ENCODE measurements around the gene TMEM178B. TPM values are rescaled to one million over a fixed set of nuclear protein-coding genes. Genes with fewer than 3 reads are reported as not detected.

TMEM178B gene
- total RNA-seq, 6 experiments from 2014 or later = under 0.01 to 0.53 (median 0.13) TPM; not detected in 2

DNA sequence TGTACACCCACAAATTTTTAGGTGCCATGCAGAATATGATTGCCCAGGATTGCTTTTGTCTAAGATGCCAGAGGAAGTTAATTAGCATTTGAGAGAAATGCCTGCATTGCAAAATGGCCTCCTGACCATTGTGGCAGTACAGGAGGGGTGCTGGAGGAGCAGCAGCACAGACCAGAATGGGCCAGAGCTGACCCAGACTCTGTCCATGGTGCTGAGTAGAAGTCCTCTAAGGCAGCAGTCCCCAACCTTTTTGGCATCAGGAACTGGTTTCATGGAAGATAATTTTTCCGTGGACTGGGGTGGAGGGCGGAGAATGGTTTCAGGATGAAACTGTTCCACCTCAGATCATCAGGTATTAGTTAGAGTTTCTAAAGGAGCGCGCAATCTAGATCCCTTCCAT is 259.6 kb downstream of the TMEM178B start:
- TF ChIP-seq, protein P1, sequence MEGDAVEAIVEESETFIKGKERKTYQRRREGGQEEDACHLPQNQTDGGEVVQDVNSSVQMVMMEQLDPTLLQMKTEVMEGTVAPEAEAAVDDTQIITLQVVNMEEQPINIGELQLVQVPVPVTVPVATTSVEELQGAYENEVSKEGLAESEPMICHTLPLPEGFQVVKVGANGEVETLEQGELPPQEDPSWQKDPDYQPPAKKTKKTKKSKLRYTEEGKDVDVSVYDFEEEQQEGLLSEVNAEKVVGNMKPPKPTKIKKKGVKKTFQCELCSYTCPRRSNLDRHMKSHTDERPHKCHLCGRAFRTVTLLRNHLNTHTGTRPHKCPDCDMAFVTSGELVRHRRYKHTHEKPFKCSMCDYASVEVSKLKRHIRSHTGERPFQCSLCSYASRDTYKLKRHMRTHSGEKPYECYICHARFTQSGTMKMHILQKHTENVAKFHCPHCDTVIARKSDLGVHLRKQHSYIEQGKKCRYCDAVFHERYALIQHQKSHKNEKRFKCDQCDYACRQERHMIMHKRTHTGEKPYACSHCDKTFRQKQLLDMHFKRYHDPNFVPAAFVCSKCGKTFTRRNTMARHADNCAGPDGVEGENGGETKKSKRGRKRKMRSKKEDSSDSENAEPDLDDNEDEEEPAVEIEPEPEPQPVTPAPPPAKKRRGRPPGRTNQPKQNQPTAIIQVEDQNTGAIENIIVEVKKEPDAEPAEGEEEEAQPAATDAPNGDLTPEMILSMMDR (IDR thresholded peaks at IDR 0.05) = no peak
- TF ChIP-seq POLR2A (IDR thresholded peaks at IDR 0.05) = no peak
- intact Hi-C loops (cut with DNase I) = no loop called here
- DNase-seq (no peak), ATAC-seq (peak in 1 of 4 donors; percentile 37)
- H3K27ac ChIP-seq = no peak overlapping the region
- no peaks in the 10 kb centered on the region for H3K36me3 ChIP-seq
- no peak overlapping the region for H3K4me3 ChIP-seq
- H3K9me3 ChIP-seq = no peaks in the 10 kb centered on the region
- no peaks in the 10 kb centered on the region for H3K4me1 ChIP-seq
- H3K27me3 ChIP-seq = no peaks in the 10 kb centered on the region
- 82% methylated on average over 2 of the region's 4 CpGs for WGBS (ENCODE audit: insufficient coverage, low coverage, low lambda C conversion rate, missing lambda C conversion rate)

DNA sequence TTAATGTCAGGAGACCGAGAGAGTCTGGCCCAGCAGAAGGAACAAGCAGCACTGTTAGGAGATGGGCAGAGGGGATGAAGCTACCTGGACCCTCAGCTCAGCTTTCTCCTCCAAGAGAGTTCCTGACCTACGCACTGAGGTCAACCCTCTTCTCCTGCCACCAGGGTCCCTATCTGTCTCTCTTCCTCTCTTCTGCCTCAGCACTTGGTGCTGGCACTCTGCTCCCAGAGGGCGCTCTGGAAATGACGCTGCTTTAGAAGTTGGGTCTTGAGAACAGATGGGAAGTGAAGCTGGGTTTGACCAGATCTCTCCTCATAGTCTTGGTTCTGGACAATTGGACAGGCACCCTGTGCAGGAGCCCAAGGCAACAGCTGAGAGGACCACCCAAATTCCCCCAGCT is 261.3 kb downstream of the TMEM178B start:
- ATAC-seq (no peak), DNase-seq (no peak)
- no peaks in the 10 kb centered on the region for H3K27me3 ChIP-seq
- no peaks in the 10 kb centered on the region for H3K4me1 ChIP-seq
- 80% methylated on average over 2 of the region's 4 CpGs for WGBS (ENCODE audit: insufficient coverage, low coverage, low lambda C conversion rate, missing lambda C conversion rate)
- H3K9me3 ChIP-seq = no peaks in the 10 kb centered on the region
- no peak for TF ChIP-seq POLR2A (IDR thresholded peaks at IDR 0.05)
- TF ChIP-seq, protein P1 (IDR thresholded peaks at IDR 0.05) = no peak
- no peaks in the 10 kb centered on the region for H3K36me3 ChIP-seq
- intact Hi-C loops (cut with DNase I) = no loop called here
- H3K27ac ChIP-seq = no peak overlapping the region
- no peak overlapping the region for H3K4me3 ChIP-seq

- Histone ChIP-seq H3K27ac (no peak overlapping the region), H3K4me3 (no peak overlapping the region), H3K9me3 (no peaks in the 10 kb centered on the region), H3K4me1 (no peaks in the 10 kb centered on the region), H3K27me3 (no peaks in the 10 kb centered on the region), H3K36me3 (no peaks in the 10 kb centered on the region)
- no peak for ATAC-seq
- intact Hi-C loops (cut with DNase I) = no loop called here
- WGBS (ENCODE audit: insufficient coverage, low coverage, low lambda C conversion rate, missing lambda C conversion rate) = 38% methylated on average over 1 of the region's 1 CpG
- TF ChIP-seq, protein P1 (IDR thresholded peaks at IDR 0.05) = no peak
- TF ChIP-seq POLR2A (IDR thresholded peaks at IDR 0.05) = no peak
- DNase-seq = no peak
Measured at GRCh38 chr7:141339603-141340002, 265.7 kb downstream of the TMEM178B start.

DNA sequence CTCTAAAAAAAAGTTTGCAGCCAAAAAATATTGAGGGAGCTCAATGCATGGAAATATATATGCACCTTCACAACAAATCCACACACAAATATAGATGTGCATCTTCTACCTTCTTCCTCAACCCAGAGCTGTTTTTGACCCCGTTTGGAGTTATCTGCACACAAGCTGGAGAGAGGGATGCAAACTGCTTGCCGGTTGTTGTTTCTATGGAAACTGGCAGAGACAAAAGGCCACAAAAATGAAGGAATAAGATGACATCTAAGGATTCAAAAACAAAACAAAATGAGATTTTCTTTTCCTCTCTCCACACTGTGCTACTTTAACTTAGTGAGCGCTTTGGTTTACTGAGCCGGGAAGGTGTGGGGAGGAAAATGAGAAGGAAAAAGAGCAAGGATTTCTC is 267.1 kb downstream of the TMEM178B start:
- ATAC-seq = no peak
- Histone ChIP-seq H3K27me3 (no peaks in the 10 kb centered on the region), H3K27ac (no peak overlapping the region), H3K4me1 (no peaks in the 10 kb centered on the region), H3K36me3 (no peaks in the 10 kb centered on the region), H3K4me3 (no peak overlapping the region), H3K9me3 (no peaks in the 10 kb centered on the region)
- 43% methylated on average over 3 of the region's 4 CpGs for WGBS (ENCODE audit: insufficient coverage, low coverage, low lambda C conversion rate, missing lambda C conversion rate)
- TF ChIP-seq, protein P1 (IDR thresholded peaks at IDR 0.05) = no peak
- no peak for TF ChIP-seq POLR2A (IDR thresholded peaks at IDR 0.05)
- DNase-seq = no peak
- intact Hi-C loops (cut with DNase I) = no loop called here

Measured in right lobe of liver (tissue), 6 donors.